ENCODE measurements around the gene LONP2.
"Not testable (repeated sequence)": the region's sequence is repeated elsewhere in the genome, so short reads cannot be mapped to it uniquely, and the experiment has no call there.

The LONP2 gene

DNA sequence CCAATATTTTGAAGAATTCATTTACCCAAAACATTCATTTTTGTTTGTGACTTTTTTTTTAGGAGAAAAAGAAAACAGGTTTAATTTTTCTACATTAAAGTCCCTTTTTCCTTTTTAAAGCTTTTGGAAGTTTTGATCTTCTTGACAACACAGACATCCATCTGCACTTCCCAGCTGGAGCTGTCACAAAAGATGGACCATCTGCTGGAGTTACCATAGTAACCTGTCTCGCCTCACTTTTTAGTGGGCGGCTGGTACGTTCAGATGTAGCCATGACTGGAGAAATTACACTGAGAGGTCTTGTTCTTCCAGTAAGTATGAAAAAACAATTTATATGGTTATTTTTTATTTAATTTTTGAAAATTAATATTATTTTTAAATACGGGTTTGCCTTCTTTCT is 103.9 kb downstream of the LONP2 start:
- no peaks in the 10 kb centered on the region for H3K4me1 ChIP-seq (ENCODE audit: insufficient read depth, low read length)
- H3K9ac ChIP-seq (ENCODE audit: low read length): no peak overlapping the region
- no peaks in the 10 kb centered on the region for H3K9me3 ChIP-seq (ENCODE audit: low read length)
- H3K4me3 ChIP-seq (ENCODE audit: low read depth in 1 of 2, low read length in 2 of 2): no peak overlapping the region
- peaks cover 33% of the 10 kb centered on the region for H3K36me3 ChIP-seq (ENCODE audit: insufficient read depth, low read length)
- no peak overlapping the region for H3K27ac ChIP-seq (ENCODE audit: low read depth, low read length)
- H3K27me3 ChIP-seq (ENCODE audit: control insufficient read depth in 1 of 2, insufficient read depth in 2 of 2, low read length in 2 of 2): no peaks in the 10 kb centered on the region

DNA sequence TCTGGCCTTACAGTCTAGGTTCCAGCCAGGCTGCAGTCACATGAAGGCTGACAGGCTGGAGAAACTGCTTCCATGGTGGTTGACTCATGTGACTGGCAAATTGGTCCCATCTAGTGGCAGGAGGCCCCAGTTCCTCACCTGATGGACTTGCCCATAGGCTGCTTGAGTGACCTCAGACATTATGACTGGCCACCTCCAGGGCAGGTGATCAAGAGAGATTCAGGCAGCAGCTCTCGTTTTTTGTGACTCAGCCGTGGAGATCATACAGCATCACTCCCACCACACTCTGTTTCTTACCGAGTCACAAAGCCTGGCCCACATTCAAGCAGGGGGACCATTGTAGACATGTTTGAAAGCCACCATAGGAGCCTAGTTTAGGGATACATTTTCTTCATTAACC is 106.6 kb downstream of the LONP2 start:
- Histone ChIP-seq H3K9ac (ENCODE audit: low read length) (no peak overlapping the region), H3K27ac (ENCODE audit: low read depth, low read length) (no peak overlapping the region), H3K9me3 (ENCODE audit: low read length) (no peaks in the 10 kb centered on the region), H3K4me3 (ENCODE audit: low read depth in 1 of 2, low read length in 2 of 2) (no peak overlapping the region), H3K36me3 (ENCODE audit: insufficient read depth, low read length) (peaks cover 35% of the 10 kb centered on the region), H3K27me3 (ENCODE audit: control insufficient read depth in 1 of 2, insufficient read depth in 2 of 2, low read length in 2 of 2) (no peaks in the 10 kb centered on the region), H3K4me1 (ENCODE audit: insufficient read depth, low read length) (no peaks in the 10 kb centered on the region)

DNA sequence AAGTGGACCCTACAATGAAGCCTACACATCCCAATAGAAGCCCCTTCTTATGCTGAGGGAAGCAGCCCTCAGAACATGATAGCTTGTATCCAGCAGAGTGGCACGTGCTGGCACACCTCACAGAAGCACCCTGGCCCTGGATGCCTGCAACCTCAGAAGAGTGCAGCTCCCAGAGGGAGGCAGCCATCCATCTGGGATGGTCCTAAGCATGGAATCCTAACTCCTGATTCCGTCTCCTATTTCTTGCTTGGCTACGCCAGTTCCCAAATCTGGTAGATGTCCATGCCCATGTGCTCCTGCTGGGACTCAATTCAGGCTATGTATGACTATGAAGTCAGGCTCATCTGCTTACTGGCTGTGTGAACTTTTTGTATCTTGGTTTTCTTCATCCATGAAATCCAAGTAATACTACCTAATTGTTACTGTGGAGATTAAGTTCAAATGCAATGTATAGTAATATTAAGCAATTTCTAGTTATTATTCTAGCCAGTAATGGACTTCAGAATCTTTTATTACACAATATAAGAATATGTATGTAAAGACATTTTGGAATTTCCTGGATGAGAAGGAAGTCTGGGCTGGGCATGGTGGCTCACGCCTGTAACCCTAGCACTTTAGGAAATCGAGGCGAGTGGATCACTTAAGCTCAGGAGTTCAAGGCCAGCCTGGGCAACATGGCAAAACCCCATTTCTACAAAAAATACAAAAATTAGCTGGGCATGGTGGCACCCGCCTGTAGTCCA is 108.7 kb downstream of the LONP2 start:
- Histone ChIP-seq H3K36me3 (ENCODE audit: insufficient read depth, low read length) (peaks cover 35% of the 10 kb centered on the region), H3K27ac (ENCODE audit: low read depth, low read length) (no peak overlapping the region), H3K4me1 (ENCODE audit: insufficient read depth, low read length) (no peaks in the 10 kb centered on the region), H3K9me3 (ENCODE audit: low read length) (no peaks in the 10 kb centered on the region), H3K9ac (ENCODE audit: low read length) (no peak overlapping the region), H3K4me3 (ENCODE audit: low read depth in 1 of 2, low read length in 2 of 2) (no peak overlapping the region), H3K27me3 (ENCODE audit: control insufficient read depth in 1 of 2, insufficient read depth in 2 of 2, low read length in 2 of 2) (no peaks in the 10 kb centered on the region)

DNA sequence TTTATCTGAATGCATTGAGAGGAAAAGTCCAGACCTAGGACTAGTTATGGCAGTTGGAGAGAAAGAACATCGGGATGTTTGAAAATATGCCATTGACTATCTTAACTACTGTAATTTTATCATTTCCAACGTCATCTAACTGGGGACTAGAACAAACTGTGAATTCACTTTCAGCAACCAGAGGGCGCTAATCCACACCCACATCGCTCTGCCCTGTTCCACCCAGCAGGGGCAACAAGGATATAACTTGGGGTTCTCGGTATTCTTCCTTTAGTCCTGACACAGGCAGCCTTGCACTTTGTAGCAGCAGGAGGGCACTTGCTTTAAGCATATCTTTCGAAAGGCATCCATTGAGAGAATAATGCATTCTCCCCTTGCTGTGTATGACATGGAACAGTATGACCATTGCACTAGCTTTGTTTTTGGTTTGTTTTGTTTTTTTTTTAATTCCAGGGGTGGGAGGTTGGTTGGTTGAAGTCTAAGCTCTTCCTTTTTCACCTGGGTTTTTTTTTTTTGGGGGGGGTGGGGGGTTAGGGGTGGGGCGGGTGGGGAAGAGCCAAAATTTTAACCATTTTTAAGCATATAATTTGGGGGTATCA is 109.6 kb downstream of the LONP2 start:
- Histone ChIP-seq H3K9ac (ENCODE audit: low read length) (no peak overlapping the region), H3K4me1 (ENCODE audit: insufficient read depth, low read length) (no peaks in the 10 kb centered on the region), H3K9me3 (ENCODE audit: low read length) (no peaks in the 10 kb centered on the region), H3K4me3 (ENCODE audit: low read depth in 1 of 2, low read length in 2 of 2) (no peak overlapping the region), H3K27ac (ENCODE audit: low read depth, low read length) (no peak overlapping the region), H3K27me3 (ENCODE audit: control insufficient read depth in 1 of 2, insufficient read depth in 2 of 2, low read length in 2 of 2) (no peaks in the 10 kb centered on the region), H3K36me3 (ENCODE audit: insufficient read depth, low read length) (peaks cover 35% of the 10 kb centered on the region)

DNA sequence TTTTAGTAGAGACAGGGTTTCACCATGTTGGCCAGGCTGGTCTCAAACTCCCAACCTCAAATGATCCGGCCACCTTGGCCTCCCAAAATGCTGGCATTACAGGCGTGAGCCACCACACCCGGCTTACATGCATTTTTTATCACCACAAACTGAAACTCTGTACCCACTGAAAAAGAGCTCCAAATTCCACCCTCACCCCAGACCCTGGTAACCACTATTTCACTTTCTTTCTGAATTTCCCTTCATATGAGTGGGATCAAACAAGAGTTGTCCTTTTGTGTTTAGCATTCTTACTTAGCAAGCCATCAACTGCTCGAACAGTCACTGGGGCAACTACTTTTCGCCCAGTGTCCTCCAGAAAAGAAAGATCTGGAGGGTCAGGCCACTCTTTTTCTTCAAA is 110.3 kb downstream of the LONP2 start:
- H3K36me3 ChIP-seq (ENCODE audit: insufficient read depth, low read length): peaks cover 33% of the 10 kb centered on the region
- H3K4me1 ChIP-seq (ENCODE audit: insufficient read depth, low read length); H3K9me3 ChIP-seq (ENCODE audit: low read length); H3K27me3 ChIP-seq (ENCODE audit: control insufficient read depth in 1 of 2, insufficient read depth in 2 of 2, low read length in 2 of 2); H3K4me3 ChIP-seq (ENCODE audit: low read depth in 1 of 2, low read length in 2 of 2); H3K9ac ChIP-seq (ENCODE audit: low read length); H3K27ac ChIP-seq (ENCODE audit: low read depth, low read length): not testable (repeated sequence)

DNA sequence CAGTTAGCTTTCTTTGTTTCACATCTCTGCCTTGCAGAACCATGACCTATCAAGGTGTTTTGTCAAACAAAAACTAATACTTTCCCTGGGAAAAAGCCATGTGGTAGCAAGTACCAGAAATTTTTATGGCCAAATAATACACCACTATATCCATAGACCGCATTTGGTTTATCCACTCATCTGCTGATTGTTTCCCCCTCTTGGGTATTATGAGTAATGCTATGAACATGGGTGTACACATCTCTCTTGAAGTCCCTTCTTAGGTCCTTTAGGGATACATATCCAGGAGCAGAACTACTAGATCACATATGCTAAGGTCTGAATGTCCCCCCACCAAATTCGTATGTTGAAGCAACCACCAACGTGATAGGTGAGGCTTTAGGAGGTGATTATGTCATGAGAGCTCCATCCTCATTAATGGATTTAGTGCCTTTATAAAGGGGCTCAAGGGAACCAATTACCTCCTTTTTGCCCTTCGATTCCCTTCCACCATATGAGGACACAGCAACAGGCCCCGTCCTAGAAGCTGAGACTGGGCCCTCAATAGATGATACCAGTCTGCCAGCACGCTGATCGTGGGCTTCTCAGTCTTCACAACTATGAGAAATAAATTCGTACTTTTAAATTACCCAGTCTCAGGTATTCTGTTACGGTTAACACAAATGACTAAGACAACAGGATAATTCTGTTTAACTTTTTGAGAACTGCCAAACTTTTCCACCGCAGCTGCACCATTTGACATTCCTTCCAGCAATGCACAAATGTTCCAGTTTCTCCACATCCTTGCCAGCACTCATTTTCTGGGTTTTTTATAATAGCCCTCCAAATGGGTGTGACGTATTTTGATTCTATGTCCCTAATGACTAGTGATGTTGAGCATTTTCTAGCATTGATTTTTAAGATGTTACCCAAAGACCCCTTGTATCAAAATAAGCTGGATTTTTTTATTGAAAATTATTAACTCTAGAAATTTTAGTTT is 111.1 kb downstream of the LONP2 start:
- H3K9me3 ChIP-seq (ENCODE audit: low read length): no peaks in the 10 kb centered on the region
- H3K27ac ChIP-seq (ENCODE audit: low read depth, low read length): no peak overlapping the region
- H3K27me3 ChIP-seq (ENCODE audit: control insufficient read depth in 1 of 2, insufficient read depth in 2 of 2, low read length in 2 of 2): no peaks in the 10 kb centered on the region
- H3K4me1 ChIP-seq (ENCODE audit: insufficient read depth, low read length): no peaks in the 10 kb centered on the region
- H3K9ac ChIP-seq (ENCODE audit: low read length): no peak overlapping the region
- peaks cover 26% of the 10 kb centered on the region for H3K36me3 ChIP-seq (ENCODE audit: insufficient read depth, low read length)
- H3K4me3 ChIP-seq (ENCODE audit: low read depth in 1 of 2, low read length in 2 of 2): no peak overlapping the region

DNA sequence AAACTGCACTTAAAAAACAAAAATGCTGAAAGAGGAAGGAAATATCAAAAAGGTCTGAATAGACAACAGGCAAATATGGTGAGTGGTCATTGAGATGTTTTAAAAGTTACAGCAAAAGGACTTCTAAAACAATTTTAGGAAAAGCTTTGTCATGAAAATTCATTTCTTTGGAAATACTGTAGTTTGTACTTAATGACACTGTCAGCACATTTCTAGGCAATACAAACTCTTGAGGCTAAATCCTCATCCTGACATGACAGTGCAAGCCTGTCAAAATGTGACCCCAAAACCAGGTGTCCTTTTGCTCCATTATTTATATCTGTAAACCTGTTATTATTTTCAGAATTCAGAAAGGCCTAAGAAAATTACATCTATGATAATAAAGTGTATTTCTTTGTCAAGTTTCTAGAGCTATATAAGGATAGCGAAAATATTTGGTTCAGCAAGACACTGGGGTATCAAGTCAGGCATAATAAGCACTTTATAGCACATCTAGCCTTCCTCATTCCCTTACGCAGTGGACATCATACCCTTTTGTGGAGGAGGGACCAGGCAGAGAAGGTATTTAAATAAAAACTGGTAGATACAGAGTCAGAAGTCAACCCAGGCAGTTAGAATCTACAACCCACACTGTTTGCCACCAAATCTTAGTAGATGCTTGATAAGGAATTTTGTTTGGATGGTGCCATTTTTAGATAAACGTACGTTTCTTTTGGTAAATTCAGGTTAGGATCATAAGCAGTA is 112.7 kb downstream of the LONP2 start:
- Histone ChIP-seq H3K9me3 (ENCODE audit: low read length) (no peaks in the 10 kb centered on the region), H3K27ac (ENCODE audit: low read depth, low read length) (peak overlapping the region; percentile 10), H3K27me3 (ENCODE audit: control insufficient read depth in 1 of 2, insufficient read depth in 2 of 2, low read length in 2 of 2) (no peaks in the 10 kb centered on the region), H3K36me3 (ENCODE audit: insufficient read depth, low read length) (peaks cover 15% of the 10 kb centered on the region), H3K4me3 (ENCODE audit: low read depth in 1 of 2, low read length in 2 of 2) (no peak overlapping the region), H3K4me1 (ENCODE audit: insufficient read depth, low read length) (no peaks in the 10 kb centered on the region), H3K9ac (ENCODE audit: low read length) (no peak overlapping the region)

DNA sequence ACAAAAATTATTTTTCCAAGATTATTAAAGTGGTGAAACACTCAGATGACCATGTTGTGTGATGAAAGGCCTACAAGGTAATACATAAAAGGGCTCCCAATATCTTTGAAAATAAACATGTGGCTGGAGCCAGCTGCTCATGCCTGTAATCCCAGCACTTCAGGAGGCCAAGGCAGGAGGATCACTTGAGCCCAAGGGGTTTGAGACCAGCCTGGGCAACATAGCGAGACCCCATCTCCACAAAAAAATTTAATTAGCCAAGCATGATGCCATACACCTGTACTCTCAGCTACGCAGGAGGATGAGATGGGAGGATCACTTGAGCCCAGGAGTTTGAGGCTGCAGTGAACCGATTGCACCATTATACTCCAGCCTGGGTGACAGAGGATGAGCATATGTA is 114.3 kb downstream of the LONP2 start:
- H3K27ac ChIP-seq (ENCODE audit: low read depth, low read length): no peak overlapping the region
- no peak overlapping the region for H3K9ac ChIP-seq (ENCODE audit: low read length)

DNA sequence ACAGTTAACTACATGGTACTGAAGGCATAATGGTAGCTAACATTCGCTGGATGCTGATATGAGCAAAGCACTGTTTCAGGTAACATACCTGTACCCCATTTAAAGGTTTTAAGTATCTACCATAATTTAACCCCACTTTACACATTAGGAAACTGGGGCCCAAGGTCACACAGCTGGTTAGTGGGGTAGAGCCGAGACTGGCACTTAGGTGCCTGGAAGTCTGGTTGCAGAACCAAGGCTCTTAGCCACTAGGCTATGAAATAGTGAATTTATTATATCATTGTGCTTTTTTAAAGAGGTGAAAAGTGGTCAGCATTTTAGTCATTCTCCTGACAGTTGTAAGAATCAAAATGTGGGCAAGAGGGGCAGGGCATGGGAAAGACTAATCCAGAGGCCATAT is 115.9 kb downstream of the LONP2 start:
- H3K27ac ChIP-seq (ENCODE audit: low read depth, low read length): no peak overlapping the region
- no peaks in the 10 kb centered on the region for H3K27me3 ChIP-seq (ENCODE audit: control insufficient read depth in 1 of 2, insufficient read depth in 2 of 2, low read length in 2 of 2)
- H3K36me3 ChIP-seq (ENCODE audit: insufficient read depth, low read length): peaks cover 8% of the 10 kb centered on the region
- peaks cover 11% of the 10 kb centered on the region for H3K4me1 ChIP-seq (ENCODE audit: insufficient read depth, low read length)
- no peaks in the 10 kb centered on the region for H3K9me3 ChIP-seq (ENCODE audit: low read length)
- no peak overlapping the region for H3K9ac ChIP-seq (ENCODE audit: low read length)
- H3K4me3 ChIP-seq (ENCODE audit: low read depth in 1 of 2, low read length in 2 of 2): no peak overlapping the region

More for the DNA sequence above, 114.3 kb downstream of the LONP2 start:
- no peaks in the 10 kb centered on the region for H3K9me3 ChIP-seq (ENCODE audit: low read length)
- peaks cover 8% of the 10 kb centered on the region for H3K36me3 ChIP-seq (ENCODE audit: insufficient read depth, low read length)
- no peak overlapping the region for H3K4me3 ChIP-seq (ENCODE audit: low read depth in 1 of 2, low read length in 2 of 2)
- no peaks in the 10 kb centered on the region for H3K27me3 ChIP-seq (ENCODE audit: control insufficient read depth in 1 of 2, insufficient read depth in 2 of 2, low read length in 2 of 2)
- peaks cover 1% of the 10 kb centered on the region for H3K4me1 ChIP-seq (ENCODE audit: insufficient read depth, low read length)

DNA sequence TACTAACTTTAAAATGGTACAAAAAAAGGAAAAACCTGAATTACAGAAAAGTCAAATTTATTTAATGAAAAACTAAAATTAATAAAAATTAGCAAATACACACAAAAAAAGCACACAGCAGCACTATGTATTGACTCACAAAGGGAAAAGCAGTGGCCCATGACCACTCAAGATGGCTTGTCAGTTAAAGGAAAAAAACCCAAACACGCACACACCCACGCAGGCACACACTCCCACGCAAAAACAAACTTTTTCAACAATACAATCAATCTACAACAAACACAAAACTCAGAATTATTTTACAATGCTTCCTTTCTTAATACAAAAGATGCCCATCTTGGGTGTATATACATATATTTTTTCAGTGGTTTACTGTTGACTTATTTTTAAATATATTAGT is 116.9 kb downstream of the LONP2 start:
- Histone ChIP-seq H3K27me3 (ENCODE audit: control insufficient read depth in 1 of 2, insufficient read depth in 2 of 2, low read length in 2 of 2) (no peaks in the 10 kb centered on the region), H3K4me3 (ENCODE audit: low read depth in 1 of 2, low read length in 2 of 2) (no peak overlapping the region), H3K27ac (ENCODE audit: low read depth, low read length) (no peak overlapping the region), H3K36me3 (ENCODE audit: insufficient read depth, low read length) (peaks cover 8% of the 10 kb centered on the region), H3K9ac (ENCODE audit: low read length) (no peak overlapping the region), H3K4me1 (ENCODE audit: insufficient read depth, low read length) (peaks cover 17% of the 10 kb centered on the region), H3K9me3 (ENCODE audit: low read length) (no peaks in the 10 kb centered on the region)

Measured in muscle layer of colon (tissue), 2 donors.